GM18526 (cell line): ENCODE results near the gene FADS2.

Source experiments
- POLR2A ChIP-seq: IDR thresholded peaks from 3 replicates; pipeline ENCODE4 v1.6.1; 2011; ENCODE audit not compliant: insufficient read length; ENCODE audit errors: extremely low read depth

Gene FADS2

GRCh38 chr11:61844909-61845565 lies 16.9 kb downstream of the FADS2 start:
- no peak for TF ChIP-seq POLR2A

- no peak for TF ChIP-seq POLR2A
Observed at GRCh38 chr11:61846362-61847020, 18.4 kb downstream of the FADS2 start.

- TF ChIP-seq POLR2A, result no peak
Observed at GRCh38 chr11:61847914-61848581, 19.9 kb downstream of the FADS2 start.

GRCh38 chr11:61848631-61849030 lies 20.5 kb downstream of the FADS2 start:
- TF ChIP-seq POLR2A, result no peak

GRCh38 chr11:61850687-61851086 lies 22.6 kb downstream of the FADS2 start:
- TF ChIP-seq POLR2A, result no peak

GRCh38 chr11:61851113-61851899 lies 23.2 kb downstream of the FADS2 start:
- no peak for TF ChIP-seq POLR2A

- TF ChIP-seq POLR2A, result no peak
Observed at GRCh38 chr11:61851900-61852295, 23.8 kb downstream of the FADS2 start.

- no peak for TF ChIP-seq POLR2A
Observed at GRCh38 chr11:61853698-61854169, 25.6 kb downstream of the FADS2 start.

- TF ChIP-seq POLR2A, result no peak
Observed at GRCh38 chr11:61854206-61854895, 26.3 kb downstream of the FADS2 start.

- TF ChIP-seq POLR2A, result no peak
Observed at GRCh38 chr11:61854966-61855714, 27.0 kb downstream of the FADS2 start.

GRCh38 chr11:61855939-61856680 lies 28.0 kb downstream of the FADS2 start:
- TF ChIP-seq POLR2A, result no peak

- no peak for TF ChIP-seq POLR2A
Observed at GRCh38 chr11:61860054-61860903, 32.2 kb downstream of the FADS2 start.

GRCh38 chr11:61861634-61862033 lies 33.5 kb downstream of the FADS2 start:
- TF ChIP-seq POLR2A, result no peak
